NCI-H128 (cell line): Measurements from ENCODE around the gene TRIM2.
"Not testable (repeated sequence)": the region's sequence is repeated elsewhere in the genome, so short reads cannot be mapped to it uniquely, and the experiment has no call there.

ENCODE experiments used
- DNase-seq: peaks from one replicate; lab custom pipeline; 2025; ENCODE audit not compliant: unreplicated experiment; lab: John Stamatoyannopoulos, UW

TRIM2 gene

DNA sequence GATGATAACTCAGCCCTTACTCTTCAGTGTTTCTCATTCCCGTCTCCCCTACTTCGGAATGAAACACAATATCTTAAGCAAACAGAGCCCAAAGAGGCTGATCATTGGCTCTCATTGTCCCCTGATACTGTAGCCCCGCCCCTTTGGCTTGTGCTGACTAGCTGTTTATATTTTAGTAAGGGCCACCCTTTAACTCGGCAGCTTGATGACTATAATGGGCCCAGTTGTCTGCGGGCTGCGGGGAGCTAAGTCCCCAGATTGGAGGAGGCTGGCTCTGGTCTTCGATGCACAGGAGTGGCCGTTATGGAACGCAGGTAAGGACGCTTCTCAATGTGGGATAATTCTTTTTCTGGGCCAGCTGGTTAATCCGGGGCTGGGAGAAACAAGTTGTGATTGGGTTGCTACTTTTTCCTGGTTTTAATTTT lies at the start of gene TRIM2:
Gene TRIM2, plus strand, starts transcription at position 197 of the 425 bp plus-strand sequence. Its CDS starts 88 bp downstream, at position 285.
- DNase-seq = peak; percentile 34

DNA sequence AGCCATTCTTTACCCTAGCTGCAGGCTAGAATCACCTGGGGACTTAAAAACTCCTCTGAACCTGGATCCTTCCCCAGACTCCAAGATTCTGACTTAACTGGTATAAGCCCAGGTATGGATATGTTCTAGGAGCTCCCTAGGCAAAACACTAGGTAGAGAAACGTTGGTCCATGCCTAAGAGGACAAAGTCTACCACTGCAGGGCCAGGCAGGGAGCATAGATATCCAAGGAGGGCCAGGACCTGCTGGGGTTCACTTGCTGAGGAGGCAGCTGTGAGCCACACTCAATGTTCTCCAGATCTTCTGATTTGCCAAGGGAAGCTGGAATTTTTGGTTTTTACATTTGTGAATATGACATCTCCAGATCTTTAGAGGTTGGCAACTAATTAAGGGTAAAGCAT lies 48.6 kb upstream of the TRIM2 start:
- no peak for DNase-seq

DNA sequence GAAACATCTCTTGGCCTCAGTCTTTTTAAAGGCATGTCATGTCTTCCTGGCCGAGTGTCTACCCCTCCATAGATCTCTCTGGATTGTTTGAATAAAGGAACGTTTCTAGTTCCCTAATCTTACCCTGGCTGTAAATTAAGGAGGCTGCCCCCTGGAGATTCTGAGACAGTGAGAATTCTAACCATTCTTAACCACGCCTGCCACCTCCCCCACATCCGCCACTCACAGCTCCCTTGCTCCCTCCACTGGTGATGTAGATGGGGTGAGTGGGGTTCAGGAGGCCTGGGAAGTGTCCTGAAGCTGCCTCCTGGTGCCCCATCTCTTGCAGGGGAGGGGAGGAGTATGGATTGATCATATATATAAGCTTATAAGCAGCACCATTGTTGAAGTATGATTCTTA lies 48.0 kb upstream of the TRIM2 start:
- no peak for DNase-seq

GRCh38 chr4:153156721-153157120 lies 47.5 kb upstream of the TRIM2 start:
- DNase-seq = no peak

DNA sequence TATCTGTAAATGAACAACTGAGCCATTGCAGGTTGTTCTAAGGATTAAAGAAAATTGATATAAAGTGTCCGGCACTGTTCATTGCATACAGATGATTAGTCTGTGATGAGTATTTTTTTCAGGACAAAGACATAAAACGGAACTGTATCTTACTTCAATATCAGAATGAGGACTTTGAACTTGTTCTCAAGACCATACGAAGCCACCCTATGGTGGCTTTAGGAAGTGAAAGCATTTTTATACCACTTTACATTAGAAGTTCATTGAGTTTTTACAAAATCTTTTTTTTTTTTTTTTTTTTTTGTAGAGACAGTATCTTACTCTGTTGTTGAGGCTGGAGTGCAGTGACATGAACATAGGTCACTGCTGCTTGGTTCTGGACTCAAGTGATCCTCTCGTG lies 45.2 kb upstream of the TRIM2 start:
- no peak for DNase-seq

- DNase-seq = no peak
Observed at GRCh38 chr4:153159728-153160221, 44.5 kb upstream of the TRIM2 start.

GRCh38 chr4:153160821-153161220 lies 43.4 kb upstream of the TRIM2 start:
- no peak for DNase-seq

DNA sequence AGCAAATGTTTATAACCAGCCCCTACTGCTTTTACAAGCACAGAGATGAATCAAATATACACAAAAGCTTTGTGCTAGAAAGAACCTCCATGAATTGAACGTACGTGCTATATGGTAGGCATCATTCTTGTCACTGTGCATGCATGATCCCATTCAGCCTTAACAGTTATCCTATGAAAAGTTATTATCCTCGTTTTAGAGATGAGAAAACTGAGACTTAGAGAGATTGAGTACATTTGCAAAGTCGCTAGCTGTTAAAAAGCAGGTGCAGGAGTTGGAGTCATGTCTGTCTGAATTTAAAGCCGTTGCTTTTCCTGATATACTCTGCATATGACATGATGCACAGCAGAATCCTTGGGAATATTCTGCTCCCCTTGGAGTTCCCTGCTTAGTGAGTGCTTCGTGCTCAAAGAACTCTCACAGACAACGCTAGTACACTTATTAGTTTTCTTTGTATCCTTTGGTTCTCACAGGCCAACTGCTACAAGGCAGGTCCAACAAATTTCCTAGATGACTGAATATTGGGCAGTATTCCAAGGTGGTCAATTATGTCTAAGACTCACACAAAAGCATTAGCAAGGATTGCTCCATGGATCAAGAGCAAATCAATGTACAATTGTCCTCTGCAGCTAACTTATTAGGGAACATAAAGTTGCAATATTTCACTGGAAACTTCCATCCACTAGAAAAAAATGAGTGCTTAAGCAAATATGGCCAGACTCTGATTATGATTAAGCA lies 42.8 kb upstream of the TRIM2 start:
- DNase-seq = no peak

- DNase-seq = not testable (repeated sequence)
Observed at GRCh38 chr4:153165236-153165635, 39.0 kb upstream of the TRIM2 start.

DNA sequence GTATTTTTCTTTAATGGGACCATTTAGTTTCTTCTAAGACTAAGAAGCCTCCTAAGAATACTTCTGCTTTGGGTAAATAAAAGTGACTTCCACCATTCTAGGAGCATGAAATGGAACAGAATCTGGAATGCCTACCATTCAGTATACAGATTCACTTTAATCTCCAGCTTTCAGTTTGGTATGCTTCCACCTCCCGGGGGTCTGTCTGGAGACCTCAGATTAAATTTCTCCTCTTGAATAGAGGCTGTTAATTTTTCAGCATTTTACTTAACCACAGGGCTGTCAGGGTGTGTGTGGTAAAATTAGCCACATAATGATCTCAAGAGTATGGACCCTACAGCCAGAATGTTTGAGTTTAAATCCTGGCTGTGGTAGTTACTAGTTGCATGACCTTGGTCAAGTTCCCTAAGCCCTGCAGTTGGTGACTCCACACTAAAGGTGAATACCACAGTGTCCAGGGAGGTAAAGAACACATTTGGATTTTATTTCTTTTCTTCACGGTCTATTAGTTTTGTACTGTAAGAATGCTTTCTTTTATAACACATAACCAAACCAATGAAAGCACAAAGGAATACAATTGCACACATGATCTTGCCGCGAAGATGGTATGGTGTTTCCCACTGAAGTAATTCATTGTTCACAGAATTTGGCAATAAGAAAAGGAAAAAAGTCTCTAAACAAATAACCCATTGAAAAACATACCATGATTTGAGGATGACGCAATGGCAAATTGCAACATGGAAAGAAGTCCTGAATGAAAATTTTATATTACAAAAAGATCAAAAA lies 37.3 kb upstream of the TRIM2 start:
- no peak for DNase-seq

- no peak for DNase-seq
Observed at GRCh38 chr4:153169776-153170175, 34.5 kb upstream of the TRIM2 start.

- no peak for DNase-seq
Observed at GRCh38 chr4:153170407-153170806, 33.8 kb upstream of the TRIM2 start.

DNA sequence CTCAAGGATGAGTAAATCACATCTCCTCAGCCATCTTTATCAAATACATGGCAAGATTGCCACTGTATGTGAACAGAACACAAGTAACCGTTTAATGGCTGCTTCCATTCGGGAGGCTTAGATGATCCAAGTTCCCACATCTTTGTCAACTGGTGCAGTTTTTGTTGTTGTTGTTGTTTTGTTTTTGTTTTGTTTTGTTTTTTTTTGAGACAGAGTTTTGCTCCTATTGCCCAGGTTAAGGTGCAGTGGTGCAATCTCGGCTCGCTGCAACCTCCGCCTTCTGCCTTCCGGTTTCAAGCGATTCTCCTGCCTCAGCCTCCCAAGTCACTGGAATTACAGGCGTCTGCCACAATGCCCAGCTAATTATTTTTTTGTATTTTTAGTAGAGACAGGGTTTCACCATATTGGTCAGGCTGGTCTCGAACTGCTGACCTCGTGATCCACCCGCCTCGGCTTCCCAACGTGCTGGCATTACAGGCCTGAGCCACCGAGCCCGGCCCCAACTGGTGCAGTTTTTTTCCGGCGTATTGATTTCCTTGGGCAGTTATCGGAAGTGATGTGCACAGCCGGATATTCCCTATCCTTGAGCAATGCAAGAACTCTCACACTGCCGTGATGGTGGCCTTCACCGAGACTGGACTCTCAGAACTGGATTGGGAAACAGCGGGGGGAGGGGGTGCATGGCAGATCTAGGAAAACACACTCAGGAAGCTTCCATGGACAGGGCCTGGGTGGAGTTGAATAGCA lies 29.2 kb upstream of the TRIM2 start:
- no peak for DNase-seq

DNA sequence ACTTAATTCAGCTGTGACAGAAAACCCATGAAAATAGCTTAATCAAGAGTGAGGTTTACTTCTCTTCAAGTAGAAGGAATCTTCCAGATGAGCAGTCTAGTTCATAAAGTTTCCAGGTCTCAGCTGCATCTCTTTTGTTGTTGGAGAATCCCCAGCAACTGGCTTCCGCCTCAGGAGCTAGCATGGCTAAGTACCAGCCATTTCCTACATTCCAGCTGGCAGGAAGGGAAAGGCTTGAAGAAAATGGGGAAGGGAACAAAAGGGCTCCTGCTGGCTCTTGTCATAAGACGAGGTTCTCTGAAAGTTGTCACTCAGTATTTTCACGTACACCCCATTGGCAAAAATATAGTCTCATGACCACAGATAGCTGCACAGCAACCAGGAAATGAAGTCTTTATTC lies 27.3 kb upstream of the TRIM2 start:
- DNase-seq = no peak

- no peak for DNase-seq
Observed at GRCh38 chr4:153177841-153178240, 26.4 kb upstream of the TRIM2 start.

DNA sequence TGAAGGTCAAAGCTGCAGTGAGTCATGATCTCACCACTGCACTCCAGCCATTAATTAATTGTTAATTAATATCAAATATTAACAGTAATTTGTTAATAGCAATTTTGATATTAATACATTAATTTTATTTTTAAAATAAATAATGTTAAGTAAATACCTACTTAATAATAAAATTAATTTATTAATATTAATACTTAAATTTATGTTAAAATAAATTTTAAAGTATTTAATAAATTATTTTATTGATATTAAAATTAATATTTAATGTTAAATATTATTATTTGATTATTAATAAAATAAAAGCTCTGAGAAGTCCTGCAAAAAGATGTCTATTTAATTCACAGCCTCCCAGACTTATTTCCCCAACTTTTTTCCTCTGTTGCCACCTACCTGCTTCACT lies 25.1 kb upstream of the TRIM2 start:
- DNase-seq = no peak

DNA sequence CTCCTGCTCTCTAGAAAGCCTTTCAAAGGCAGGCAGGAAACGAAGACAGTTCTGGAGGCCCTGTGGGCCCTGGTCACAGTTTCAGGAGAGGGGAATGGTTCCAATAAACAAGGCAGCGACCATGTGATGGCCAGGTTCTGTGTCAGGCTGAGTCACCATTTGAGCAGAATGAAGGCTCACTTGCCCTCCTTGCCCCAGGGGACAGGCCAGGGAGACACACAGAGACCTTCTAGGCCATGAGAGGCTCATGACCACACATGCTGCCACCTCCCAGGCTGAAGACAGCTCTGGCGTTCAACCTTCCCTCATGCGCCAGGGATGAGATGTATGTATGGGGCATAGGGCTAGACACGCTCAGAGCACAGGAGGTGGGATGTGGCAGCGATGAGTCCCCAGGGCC lies 22.9 kb upstream of the TRIM2 start:
- no peak for DNase-seq

GRCh38 chr4:153181700-153182099 lies 22.5 kb upstream of the TRIM2 start:
- no peak for DNase-seq

- DNase-seq = no peak
Observed at GRCh38 chr4:153183146-153183545, 21.1 kb upstream of the TRIM2 start.

- DNase-seq = no peak
Observed at GRCh38 chr4:153185331-153185852, 18.9 kb upstream of the TRIM2 start.

DNA sequence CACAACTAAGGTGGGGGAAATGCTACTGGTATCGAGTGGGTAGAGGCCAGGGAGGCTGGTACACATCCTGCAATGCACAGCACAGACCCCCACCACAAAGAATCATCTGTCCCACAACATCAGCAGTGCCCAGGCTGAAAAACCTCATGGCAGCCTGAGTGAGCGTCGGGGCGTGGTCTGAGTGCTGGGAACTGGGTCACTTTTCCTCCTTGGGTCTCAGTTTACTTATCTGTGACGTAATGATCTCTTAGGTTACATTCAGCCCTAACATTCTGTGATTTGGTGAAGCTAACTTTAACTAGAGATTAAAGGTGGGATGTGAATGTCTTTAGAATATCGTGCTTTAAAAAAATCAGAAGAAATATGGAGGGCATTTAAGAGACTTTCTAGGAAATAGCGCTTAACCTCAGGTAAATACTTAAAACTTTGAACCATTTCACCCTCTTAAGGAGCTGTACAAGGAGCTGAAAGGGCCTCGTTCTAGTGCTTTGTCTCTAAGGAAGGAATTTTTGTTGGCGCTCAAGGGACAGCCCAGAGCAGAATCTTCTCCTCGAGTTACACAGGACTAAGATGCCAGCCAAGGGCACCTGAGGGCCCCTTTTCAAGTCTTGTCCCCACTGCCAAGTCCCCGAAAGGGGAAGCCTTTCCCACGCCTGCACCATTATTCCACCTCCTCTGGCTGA lies 18.1 kb upstream of the TRIM2 start:
- no peak for DNase-seq
